NB4 (cell line): Measurements from ENCODE around the gene WFDC6.

Experiments
- CTCF ChIP-seq: IDR thresholded peaks from one replicate; pipeline ENCODE4 v1.5.1; 2012; ENCODE audit warnings: low read depth, low read length
- POLR2A ChIP-seq: IDR thresholded peaks from 2 replicates; pipeline ENCODE4 v1.6.1; 2011; ENCODE audit warnings: mild to moderate bottlenecking; ENCODE audit not compliant: insufficient read length; ENCODE audit errors: extremely low read depth

- TF ChIP-seq POLR2A (no peak), CTCF (no peak)
These were observed 37.7 kb upstream of the WFDC6 start for GRCh38 chr20:45576995-45577394.
